Effector CD8-positive, alpha-beta T cell (primary cell): Measurements from ENCODE around the gene WTIP.
"Not testable (repeated sequence)": the region's sequence is repeated elsewhere in the genome, so short reads cannot be mapped to it uniquely, and the experiment has no call there.

Experiments used
- DNase-seq: peaks from one replicate; lab custom pipeline; 2025; lab: John Stamatoyannopoulos, UW

WTIP gene

DNA sequence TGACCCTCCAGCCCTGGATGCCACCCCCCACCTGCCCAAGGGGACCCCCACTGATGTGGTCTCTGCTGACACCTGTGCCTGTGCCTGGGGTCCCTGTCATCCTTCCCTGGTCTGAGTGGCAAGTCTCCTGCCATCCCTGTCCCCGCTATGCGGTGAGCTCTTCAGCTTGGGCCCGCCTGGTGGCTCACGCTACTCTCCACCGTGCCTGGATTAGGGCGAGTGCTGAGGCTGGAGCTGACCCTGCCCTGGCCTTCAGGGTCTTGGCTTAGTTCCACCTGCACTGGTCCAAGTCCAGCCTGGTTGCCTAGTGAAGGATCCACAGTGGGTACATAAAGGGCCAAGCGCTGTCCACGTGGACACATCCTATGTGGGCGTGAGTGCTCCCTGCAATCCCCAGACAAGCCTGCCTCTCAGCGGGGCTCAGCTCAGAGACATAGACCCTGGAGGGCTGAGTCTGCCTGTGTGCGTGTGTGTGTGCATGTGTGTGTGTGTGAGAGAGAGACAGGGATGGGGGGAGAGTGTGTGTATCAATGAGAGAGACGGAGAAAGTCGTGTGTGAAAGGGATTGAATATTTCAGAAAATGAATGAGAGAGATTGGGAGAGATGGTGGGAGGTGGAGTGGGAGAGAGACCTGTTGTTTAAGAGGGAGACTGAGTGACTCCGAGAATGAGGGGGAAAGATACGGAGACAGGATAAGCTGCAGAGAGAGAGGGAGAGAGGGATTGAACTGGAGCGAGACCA is 22.1 kb downstream of the WTIP start:
- DNase-seq, result no peak

DNA sequence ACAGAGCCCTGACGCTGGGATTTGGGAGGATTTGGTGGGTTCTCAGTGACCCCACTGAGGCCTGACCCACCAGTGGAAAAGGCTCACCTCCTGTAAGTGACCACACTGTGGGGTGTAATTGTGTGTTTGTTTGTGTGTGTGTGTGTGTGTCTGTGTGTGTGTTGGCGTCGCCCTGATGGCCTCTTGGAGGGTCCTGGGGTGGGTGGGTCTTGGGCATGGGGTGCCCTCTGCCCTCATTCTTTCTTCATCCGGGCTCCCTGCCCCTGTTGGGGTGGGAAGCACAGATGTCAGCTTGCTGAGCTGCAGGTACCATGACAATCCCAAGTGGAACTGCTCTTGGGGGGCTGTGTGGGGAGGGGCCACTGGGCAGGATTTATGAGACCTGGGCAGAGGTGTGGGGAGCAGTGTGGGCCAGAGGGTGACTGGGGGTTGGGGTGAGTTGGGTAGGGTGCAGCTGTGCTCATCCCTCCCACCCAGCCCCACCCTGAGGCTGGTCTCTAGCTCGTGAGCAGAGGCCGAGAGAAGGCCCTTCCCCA is 22.8 kb downstream of the WTIP start:
- DNase-seq, result no peak

DNA sequence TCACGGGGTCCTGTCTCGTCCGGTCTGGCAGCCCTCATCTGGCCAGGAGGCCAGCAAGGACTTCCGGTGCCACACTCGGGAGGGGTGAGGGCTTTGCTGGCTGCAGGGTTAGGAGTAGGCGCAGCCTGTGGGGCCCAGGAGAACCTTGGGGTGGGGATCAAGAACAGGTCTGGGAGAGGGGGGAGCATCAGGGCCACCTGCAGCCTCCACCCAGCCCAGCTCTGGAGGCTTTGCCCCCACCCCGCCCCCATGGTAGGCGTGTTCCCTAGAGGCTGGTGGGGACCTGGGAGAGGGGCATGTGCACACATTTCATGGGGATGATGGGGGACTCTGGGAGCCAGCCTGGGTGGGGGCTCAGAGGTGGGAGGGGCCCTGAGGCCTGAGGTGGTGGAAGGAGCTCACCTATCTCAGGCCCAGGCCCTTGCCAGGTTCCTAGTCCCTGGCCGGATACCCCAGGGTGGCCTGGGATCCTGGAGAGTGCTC is 23.3 kb downstream of the WTIP start:
- no peak for DNase-seq

DNA sequence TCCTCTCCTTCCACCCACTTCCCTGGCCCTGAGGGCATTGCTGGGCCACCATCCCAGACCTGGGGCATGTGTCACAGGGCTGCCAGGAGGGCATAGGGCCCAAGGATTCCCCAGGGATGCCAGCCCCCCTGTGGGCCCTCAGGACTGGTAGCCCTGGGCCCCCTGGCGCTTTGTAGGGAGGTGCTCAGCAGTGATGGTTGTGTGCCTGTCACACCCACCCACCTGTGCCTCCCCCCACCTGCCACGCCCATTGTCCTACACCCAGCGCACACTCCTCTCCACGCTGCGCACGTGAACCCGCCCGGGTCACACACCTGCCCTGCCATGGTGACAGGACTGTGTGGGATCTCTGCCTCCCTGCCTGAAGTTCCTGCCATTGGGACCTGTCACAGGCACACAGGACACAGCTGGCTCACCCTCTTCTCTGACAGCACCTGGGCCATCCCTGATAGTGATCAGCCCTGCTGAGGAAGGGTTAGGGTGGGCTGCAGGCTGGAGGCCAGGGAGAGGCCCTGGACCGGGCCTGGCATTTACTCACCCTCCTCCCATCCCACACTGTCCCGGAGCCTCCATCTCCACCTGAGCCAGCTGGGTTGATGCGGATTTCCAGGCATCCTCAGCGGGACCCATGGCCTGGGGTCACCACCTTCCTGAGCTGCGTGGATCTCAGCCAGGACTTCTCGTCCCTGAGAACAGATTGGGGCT is 23.9 kb downstream of the WTIP start:
- no peak for DNase-seq

DNA sequence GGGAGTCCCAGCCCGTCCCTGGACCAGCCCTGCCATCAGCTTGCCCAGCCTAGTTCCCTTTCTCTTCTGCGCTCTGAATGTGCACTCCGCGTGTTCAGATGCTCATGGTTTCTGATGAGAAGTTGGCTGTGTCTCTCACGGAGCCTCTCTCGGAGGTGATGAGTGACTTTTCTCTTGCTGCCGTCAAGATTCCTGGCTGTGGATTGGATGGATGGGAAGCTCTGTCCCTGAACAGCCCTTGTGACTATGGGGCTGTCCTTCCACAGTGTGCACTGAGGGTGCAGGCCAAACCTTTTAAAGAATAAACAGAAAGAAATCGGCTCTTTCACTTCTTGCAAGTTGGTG is 24.4 kb downstream of the WTIP start:
- no peak for DNase-seq

DNA sequence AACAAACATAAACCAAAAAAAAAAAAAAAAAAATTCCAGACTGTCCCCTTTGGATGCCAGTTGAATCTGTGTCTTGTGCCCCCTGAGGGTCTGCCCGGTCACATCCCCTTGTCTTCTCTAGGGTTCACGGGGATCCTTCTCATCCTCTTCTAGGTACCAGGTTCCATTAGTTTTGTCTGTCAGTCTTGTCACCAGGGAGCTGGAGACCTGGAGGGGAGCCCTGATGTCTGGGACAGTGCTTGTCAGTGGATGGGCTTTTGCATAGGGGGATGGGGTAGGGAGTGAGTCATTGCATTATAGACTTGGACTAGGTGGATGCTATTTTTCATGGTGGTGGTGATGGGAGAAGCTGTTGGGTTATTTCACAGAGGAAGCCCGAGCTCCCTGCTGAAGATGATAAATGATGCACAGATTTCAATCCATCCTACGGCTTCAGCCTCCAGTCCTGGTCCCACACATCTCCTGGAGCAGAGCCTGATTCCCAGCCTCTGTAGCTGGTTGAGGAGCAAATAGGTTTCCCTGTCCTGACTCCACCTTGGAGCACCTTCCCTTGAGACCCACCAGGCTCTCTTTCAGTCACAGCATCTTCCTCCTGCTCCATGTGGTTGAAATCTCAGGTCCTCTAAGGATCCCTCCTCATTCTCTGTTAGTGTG is 26.0 kb downstream of the WTIP start:
- no peak for DNase-seq

DNA sequence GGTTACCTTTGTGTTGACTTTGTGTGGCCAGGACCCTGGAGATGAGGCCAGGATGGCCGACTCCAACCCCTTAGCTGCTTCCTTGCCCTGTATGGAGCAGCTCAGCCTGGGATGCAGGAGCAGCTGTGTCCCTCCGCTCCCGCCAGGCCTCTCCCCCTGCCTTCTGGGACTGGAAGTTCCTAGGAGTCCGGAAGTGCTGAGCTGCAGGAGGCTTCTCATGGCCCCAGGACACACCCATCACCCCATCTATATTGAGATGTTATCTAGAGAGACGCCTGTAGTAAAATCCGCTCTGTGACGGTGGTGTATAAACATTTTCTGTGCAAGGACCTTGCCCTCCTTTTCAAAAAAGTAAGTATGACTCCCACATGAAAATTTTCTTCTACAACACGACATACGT is 27.0 kb downstream of the WTIP start:
- DNase-seq, result no peak

DNA sequence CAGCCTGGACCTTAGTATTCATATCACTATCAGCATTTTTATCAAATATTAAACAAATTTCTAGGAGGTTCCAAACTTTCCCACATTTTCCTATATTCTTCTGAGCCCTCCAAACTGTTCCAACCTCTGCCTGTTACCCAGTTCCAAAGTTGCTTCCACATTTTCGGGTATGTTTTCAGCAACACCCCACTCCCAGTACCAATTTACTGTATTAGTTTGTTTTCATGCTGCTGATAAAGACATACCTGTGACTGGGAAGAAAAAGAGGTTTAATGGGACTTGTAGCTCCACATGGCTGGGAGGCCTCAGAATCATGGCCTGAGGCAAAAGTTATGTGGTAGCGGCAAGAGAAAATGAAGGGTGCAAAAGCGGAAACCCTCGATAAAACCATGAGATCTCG is 29.3 kb downstream of the WTIP start:
- not testable (repeated sequence) for DNase-seq

DNA sequence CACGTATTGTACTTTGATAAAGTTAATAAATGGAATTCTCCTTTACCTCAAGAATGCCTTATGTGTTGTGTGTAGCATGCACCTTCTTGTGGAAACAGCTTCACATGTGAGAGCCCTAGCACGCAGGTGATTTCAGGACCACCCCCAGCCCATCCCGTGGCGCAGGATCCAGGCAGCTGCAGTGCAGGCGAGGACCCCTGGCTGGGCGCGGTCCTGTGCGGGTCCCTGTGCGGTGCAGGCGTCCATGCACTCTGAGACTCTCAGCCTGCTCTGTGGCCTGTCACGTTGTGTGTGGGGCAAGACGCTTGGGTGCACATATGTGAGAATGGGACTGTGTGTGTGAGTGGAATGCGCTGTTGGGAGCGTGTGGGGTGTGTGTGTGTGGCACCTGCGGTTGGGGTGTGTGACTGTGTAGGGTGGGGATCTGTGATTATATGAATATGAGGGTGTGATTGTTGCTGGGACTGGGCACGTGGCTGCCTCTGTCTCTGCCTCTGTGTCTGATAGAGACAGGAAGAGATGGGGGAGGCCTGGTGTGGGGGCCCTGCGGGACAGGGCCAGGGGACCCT is 30.8 kb downstream of the WTIP start:
- DNase-seq, result no peak

DNA sequence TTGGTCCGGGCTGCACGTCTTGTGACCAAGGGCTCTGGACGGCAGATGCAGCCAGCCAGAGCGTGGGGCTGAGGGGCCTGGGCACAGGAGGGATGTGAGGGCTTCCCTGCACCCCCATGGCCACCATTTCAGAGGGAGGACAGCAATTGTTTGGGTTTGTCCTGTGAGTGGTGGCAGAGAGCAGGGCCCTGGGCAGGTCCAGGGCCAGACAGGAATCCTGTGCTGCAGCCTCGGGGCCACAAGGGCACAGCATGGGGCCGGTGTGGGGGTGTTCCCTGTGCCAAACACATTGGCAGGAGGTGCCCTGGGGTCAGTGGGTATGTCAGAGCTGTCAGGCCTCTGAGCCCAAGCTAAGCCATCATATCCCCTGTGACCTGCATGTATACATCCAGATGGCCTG is 32.2 kb downstream of the WTIP start:
- DNase-seq, result no peak

DNA sequence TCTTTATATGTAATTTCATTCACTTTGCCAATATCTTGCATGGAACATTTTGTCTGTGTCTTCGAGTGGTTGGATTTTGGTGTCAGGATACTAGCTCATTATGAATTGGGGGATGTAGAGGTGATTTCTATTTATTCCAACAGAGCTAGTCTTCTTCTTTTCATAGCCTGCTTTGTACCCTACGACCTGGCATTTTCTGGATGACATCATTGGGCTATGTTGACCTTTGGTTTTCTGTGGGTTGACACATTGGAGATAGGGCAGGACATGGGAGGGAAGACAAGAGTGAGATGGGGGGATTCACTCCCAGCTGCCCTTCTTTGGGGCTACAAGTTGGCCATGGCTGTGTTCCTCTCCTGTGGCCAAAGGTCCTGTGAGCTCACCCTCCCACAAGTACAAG is 38.0 kb downstream of the WTIP start:
- no peak for DNase-seq

DNA sequence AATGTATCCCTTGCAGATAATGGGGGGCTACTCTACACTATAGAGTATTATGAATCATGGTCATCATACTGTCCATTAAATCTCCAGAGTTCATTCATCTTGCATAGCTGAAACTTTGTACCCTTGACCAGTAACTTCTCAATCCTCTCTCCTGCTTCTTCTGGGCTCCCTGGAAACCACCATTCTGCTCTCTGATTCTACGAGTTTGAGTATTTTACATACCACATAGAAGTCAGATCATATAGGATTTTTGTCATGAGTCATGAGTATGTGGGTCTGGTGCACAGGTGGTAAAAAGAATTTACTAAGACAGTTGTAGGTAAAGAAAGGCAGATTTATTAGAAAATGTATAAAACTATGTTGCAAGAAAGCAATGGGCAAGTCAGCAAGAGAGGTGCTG is 41.9 kb downstream of the WTIP start:
- DNase-seq, result no peak

DNA sequence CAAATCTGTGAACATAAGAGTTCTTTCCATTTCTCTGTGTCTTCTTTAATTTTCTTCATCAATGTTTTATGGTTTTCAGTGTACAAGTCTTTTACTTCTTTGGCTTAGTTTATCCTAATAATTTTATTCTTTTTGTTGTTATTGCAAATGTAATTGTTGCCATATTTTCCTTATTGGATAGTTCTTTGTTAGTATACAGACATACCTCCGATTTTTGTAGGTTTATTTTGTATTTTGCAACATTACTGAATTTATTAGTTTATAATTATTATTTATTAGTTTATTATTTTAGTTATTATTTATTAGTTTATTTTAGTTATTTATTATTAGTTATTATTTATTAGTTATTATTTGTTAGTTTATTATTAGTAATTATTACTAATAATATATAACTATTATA is 43.4 kb downstream of the WTIP start:
- DNase-seq, result no peak

DNA sequence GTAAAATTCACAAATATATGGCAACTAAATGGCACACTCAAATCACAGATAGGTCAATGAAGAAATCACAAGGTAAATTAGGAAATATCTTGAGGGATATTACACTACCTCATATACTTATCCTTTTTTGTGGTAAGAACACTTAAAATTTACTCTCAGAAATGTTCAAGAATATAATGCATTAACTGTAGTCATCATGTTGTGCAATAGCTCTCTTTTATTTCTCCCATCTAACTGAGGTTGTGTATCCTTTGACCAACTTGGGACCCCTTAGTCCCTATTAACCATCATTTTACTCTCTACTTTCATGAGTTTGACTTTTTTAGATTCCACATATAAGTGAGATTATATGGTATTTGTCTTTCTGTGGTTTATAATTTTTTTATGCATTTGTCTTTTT is 52.6 kb downstream of the WTIP start:
- no peak for DNase-seq

DNA sequence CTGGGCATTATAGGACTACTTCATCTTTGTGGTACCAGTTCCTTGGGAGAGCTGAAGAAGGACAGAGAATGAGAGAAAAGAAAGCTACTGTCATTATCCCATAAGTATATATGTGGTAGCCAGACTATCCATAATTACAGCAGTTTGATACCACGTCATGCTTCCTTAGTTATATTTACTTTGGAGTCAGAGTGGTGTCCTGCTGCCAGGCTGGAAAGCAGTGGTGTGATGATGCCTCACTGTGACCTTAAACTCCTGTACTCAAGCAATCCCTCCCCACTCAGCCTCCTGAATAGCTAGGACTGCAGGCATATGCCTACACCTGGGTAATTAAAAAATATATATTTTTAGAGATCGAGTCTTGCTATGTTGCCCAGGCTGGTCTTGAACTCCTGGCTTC is 57.8 kb downstream of the WTIP start:
- DNase-seq, result no peak

DNA sequence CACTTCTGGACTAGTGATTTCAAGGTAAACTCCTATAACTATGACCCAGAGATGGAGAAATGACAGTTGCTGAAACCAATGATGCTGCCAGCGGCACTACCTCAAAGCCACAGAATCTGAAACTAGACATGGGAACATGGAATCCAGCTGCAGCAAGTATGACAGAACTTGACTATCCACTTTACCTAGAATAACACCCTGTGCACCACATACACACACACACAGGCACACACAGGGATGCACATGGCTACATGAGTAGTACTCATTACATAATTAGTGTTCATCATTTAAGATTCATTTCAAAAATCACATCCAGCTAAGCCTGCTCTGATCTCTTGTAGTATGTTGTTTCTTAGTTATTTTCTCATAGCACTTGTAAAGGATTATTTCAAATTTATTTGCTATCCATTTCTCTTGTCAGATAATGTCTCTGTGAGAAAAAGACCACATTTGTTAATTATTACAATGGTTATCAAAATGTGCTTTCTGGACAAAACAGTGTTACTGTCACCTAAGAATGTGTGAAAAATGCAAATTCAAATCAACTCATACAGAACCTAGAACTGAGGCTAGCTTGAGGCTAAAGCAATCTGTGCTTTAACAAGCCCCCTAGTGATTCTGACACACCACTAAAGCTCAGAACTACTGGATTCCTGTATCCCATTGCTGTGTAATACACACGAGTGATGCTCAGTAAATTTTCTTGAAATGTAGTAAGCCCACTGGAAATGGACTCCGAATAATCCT is 59.4 kb downstream of the WTIP start:
- DNase-seq, result no peak

DNA sequence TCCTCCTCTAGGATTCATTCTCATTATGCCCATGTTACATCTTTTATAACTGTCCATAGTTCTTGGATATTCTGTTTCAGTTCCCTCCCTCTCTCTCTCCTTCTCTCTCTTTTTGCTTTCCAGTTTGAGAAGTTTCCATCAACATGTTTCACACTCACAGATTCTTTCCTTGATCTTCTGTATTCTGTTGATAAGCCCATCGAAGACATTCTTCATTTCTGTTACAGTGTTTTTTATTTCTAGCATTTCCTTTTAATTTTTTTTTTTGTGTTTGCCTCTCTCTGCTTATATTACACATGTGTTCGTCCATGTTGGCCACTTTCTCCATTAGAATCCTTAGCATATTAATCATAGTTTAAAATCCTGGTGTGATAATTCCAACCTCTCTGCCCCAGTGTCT is 68.3 kb downstream of the WTIP start:
- DNase-seq, result no peak

DNA sequence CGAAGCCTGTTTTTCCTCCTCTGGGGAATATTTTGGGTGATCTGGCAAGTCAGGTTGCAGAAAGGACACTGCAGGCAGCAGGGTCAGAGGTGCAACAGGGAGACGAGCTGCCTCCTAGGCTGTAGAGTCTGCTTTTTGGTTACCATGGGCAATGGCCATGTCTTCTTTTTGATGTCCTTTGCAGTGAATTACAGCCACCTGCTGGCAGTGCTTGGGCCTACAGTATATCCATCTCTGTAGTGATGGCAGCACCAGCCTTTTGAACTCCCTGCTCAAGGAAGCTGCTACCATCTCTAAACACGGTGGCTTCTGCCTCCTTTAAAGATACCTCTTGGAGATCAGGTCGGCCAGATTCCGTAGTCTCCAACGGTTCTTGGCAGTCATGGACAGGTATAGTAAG is 73.9 kb downstream of the WTIP start:
- no peak for DNase-seq

DNA sequence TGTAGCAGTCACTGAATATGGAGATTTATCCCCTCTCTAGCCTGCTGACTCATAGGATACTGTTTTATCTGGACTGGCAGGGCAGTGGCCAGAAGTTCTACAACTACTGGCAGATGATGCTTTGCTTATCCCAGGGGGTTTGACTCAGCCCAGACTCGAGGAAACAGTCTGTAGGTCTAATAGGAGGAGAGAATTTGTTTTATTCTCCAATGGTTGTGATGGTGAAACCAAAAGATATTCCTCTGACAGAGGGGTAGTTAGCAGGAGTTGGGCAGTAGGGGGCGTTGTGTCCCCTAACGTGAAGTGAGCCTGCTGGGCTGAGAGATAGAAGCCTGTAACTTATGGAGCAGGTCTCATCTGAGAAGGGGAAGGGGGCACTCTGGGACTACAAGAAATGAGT is 74.9 kb downstream of the WTIP start:
- DNase-seq, result no peak

DNA sequence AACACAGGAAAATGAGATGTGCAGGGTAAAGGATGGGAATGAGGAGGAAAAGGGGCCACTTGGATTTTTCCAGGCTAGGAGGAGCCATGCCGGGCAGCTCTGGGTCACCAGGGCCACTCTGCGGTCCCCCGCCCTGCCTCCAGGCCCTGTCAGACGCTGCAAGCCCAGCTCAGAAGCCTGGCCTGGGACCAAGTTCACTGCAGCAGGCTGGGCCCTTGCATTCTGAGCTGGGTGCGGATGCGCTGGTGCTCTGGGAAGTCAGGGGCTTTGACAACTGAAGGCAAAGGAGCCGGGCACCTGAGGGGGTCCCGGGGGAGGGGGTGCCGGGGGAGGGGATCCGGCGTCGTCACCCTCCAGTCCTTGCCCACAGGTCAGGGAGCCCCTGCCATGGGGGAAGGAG is 77.5 kb downstream of the WTIP start:
- DNase-seq, result no peak

DNA sequence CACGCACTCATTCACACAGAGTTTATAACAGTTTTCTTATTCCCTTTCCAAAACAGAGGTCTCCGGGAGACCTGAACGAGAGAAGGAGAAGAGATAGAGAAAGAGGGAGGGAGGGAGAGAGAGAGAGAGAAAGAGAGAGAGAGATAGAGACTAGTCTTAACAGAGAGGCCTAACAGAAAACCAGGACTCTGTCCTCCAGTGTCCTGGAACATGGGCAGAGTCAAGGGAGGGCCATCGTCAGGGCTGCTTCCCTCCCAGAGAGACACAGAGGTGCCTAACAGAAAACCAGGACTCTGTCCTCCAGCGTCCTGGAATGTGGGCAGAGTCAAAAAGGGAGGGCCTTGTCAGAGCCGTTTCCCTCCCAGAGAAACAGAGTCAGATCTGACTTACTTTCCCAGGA is 78.7 kb downstream of the WTIP start:
- DNase-seq, result no peak
